ENCODE data around the gene NEGR1. TPM values are rescaled to one million over a fixed set of nuclear protein-coding genes. Genes with fewer than 3 reads are reported as not detected.

The NEGR1 gene
- total and polyA plus RNA-seq, 4 donors: 0.86 to 7.3 (median 2.5) TPM

DNA sequence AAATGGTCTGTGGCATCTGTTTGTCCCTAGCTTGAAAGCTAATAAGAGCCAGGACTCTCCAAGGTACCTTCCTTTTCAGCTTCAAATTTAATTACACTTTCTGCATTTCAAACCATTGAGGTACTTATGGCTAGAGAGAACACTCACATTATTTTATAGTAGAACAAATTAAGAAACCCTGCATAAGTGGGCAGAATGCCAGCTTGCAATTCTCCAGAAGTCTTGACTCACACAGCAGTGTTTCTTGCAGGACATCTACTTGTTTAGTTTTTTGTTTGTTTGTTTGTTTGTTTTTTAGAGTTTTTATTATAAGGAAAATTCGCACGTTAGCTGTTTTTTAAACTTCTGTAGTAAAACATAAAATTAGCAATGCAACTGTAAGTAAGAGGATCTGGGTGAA lies 397.2 kb downstream of the NEGR1 start:
- no peaks in the 10 kb centered on the region for H3K36me3 ChIP-seq (ENCODE audit: control insufficient read depth in 4 of 4, insufficient read depth in 4 of 4, low read length in 4 of 4)
- no peaks in the 10 kb centered on the region for H3K4me1 ChIP-seq (ENCODE audit: control insufficient read depth in 5 of 5, insufficient read depth in 5 of 5, low read length in 5 of 5)
- 77 to 80% methylated on average over 2 of the region's 2 CpGs for WGBS, 2 donors
- no peak overlapping the region for H3K27ac ChIP-seq (ENCODE audit: low read depth in 1 of 2, low read length in 1 of 2)
- H3K27me3 ChIP-seq (ENCODE audit: control insufficient read depth in 3 of 3, insufficient read depth in 3 of 3, low read length in 2 of 3): no peaks in the 10 kb centered on the region
- peak in 1 of 3 donors; percentile 48 for DNase-seq
- no peak overlapping the region for H3K9ac ChIP-seq (ENCODE audit: insufficient read depth in 1 of 2, low read length in 2 of 2)
- H3K9me3 ChIP-seq (ENCODE audit: control insufficient read depth in 4 of 4, insufficient read depth in 3 of 4, low read length in 3 of 4): no peaks in the 10 kb centered on the region
- no peak for ATAC-seq (ENCODE audit: insufficient read depth, low FRiP score)
- H3K4me3 ChIP-seq: no peak overlapping the region
- TF ChIP-seq, protein P1, sequence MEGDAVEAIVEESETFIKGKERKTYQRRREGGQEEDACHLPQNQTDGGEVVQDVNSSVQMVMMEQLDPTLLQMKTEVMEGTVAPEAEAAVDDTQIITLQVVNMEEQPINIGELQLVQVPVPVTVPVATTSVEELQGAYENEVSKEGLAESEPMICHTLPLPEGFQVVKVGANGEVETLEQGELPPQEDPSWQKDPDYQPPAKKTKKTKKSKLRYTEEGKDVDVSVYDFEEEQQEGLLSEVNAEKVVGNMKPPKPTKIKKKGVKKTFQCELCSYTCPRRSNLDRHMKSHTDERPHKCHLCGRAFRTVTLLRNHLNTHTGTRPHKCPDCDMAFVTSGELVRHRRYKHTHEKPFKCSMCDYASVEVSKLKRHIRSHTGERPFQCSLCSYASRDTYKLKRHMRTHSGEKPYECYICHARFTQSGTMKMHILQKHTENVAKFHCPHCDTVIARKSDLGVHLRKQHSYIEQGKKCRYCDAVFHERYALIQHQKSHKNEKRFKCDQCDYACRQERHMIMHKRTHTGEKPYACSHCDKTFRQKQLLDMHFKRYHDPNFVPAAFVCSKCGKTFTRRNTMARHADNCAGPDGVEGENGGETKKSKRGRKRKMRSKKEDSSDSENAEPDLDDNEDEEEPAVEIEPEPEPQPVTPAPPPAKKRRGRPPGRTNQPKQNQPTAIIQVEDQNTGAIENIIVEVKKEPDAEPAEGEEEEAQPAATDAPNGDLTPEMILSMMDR (IDR thresholded peaks at IDR 0.05; ENCODE audit: control extremely low read depth, extremely low read depth): no peak

DNA sequence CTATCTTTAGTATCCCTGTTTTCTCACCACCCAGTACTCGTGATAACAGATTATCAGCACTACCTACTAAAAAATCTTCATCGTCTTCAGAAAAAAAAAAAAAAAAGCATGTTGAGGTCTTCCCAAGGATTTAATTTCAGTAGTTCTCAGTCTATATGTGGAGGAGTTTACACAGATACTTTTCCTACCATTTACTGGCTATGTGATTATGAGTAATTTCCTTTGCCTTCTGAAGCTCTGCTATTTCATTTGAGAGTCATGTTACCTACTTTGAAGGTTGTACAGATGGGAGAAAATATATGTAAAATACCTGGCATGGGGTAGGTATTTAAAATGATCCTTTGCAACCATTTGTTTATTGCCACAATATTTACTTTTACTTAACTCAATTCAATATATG lies 399.7 kb downstream of the NEGR1 start:
- no peaks in the 10 kb centered on the region for H3K27me3 ChIP-seq (ENCODE audit: control insufficient read depth in 3 of 3, insufficient read depth in 3 of 3, low read length in 2 of 3)
- no peak for ATAC-seq (ENCODE audit: insufficient read depth, low FRiP score)
- DNase-seq: no peak
- H3K4me1 ChIP-seq (ENCODE audit: control insufficient read depth in 5 of 5, insufficient read depth in 5 of 5, low read length in 5 of 5): no peaks in the 10 kb centered on the region
- TF ChIP-seq, protein P1 (IDR thresholded peaks at IDR 0.05; ENCODE audit: control extremely low read depth, extremely low read depth): no peak
- no peak overlapping the region for H3K4me3 ChIP-seq
- H3K36me3 ChIP-seq (ENCODE audit: control insufficient read depth in 4 of 4, insufficient read depth in 4 of 4, low read length in 4 of 4): no peaks in the 10 kb centered on the region
- no peak overlapping the region for H3K9ac ChIP-seq (ENCODE audit: insufficient read depth in 1 of 2, low read length in 2 of 2)
- WGBS, 2 donors: 10 to 44% methylated on average over 2 of the region's 2 CpGs
- no peak overlapping the region for H3K27ac ChIP-seq (ENCODE audit: low read depth in 1 of 2, low read length in 1 of 2)
- no peaks in the 10 kb centered on the region for H3K9me3 ChIP-seq (ENCODE audit: control insufficient read depth in 4 of 4, insufficient read depth in 3 of 4, low read length in 3 of 4)

DNA sequence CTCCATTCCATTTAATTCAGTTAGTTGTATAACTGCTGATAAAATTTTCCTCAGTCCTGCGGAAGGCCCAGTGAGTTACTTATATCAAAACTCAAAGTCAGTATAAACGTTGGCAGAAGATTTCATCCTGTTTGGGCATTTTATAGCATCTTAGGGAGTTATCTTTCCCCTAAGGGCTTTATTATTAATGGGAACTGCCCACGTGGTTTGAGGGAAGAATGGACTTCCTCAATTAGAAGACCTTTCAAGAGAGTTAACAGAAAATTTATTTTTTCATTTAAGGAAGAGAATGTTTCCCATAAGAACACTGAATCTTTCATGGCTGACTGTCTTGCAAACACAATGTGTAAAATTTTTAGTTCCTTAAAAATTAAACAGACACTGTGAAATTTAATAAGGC lies 400.1 kb downstream of the NEGR1 start:
- Histone ChIP-seq H3K27me3 (ENCODE audit: control insufficient read depth in 3 of 3, insufficient read depth in 3 of 3, low read length in 2 of 3) (no peaks in the 10 kb centered on the region), H3K4me1 (ENCODE audit: control insufficient read depth in 5 of 5, insufficient read depth in 5 of 5, low read length in 5 of 5) (no peaks in the 10 kb centered on the region), H3K9ac (ENCODE audit: insufficient read depth in 1 of 2, low read length in 2 of 2) (no peak overlapping the region), H3K36me3 (ENCODE audit: control insufficient read depth in 4 of 4, insufficient read depth in 4 of 4, low read length in 4 of 4) (no peaks in the 10 kb centered on the region), H3K4me3 (no peak overlapping the region), H3K9me3 (ENCODE audit: control insufficient read depth in 4 of 4, insufficient read depth in 3 of 4, low read length in 3 of 4) (no peaks in the 10 kb centered on the region), H3K27ac (ENCODE audit: low read depth in 1 of 2, low read length in 1 of 2) (no peak overlapping the region)
- TF ChIP-seq, protein P1 (IDR thresholded peaks at IDR 0.05; ENCODE audit: control extremely low read depth, extremely low read depth): no peak
- WGBS, 2 donors: 13 to 36% methylated on average over 3 of the region's 3 CpGs
- no peak for ATAC-seq (ENCODE audit: insufficient read depth, low FRiP score)
- no peak for DNase-seq

DNA sequence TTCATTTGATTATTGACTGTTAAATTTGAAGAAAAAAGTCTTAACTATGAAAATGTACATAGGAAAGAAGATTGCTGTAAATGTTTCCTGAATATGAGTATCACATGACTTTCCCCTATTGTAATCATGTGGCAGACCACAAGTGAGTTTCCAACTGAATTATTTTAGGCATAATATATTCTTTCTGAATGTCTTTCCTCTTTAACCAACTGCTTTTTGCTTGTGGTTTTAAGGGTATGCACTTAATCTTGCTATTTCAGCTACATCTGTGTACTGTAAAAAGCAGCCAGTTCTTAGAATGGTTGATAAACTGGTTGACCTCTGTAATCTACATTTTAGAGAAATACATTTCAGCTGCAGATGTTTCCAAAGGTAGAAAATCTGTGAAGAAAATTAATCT lies 400.7 kb downstream of the NEGR1 start:
- Histone ChIP-seq H3K9ac (ENCODE audit: insufficient read depth in 1 of 2, low read length in 2 of 2) (no peak overlapping the region), H3K4me3 (no peak overlapping the region), H3K4me1 (ENCODE audit: control insufficient read depth in 5 of 5, insufficient read depth in 5 of 5, low read length in 5 of 5) (no peaks in the 10 kb centered on the region), H3K27ac (ENCODE audit: low read depth in 1 of 2, low read length in 1 of 2) (no peak overlapping the region), H3K27me3 (ENCODE audit: control insufficient read depth in 3 of 3, insufficient read depth in 3 of 3, low read length in 2 of 3) (no peaks in the 10 kb centered on the region), H3K9me3 (ENCODE audit: control insufficient read depth in 4 of 4, insufficient read depth in 3 of 4, low read length in 3 of 4) (no peaks in the 10 kb centered on the region), H3K36me3 (ENCODE audit: control insufficient read depth in 4 of 4, insufficient read depth in 4 of 4, low read length in 4 of 4) (no peaks in the 10 kb centered on the region)
- TF ChIP-seq, protein P1 (IDR thresholded peaks at IDR 0.05; ENCODE audit: control extremely low read depth, extremely low read depth): no peak
- peak in 1 of 3 donors; percentile 1 for DNase-seq
- no peak for ATAC-seq (ENCODE audit: insufficient read depth, low FRiP score)

Data from lung (tissue), 12 donors.